HG02678 (cell line): ENCODE data around the gene RAB19.

Experiments
- ATAC-seq: cut with Tn5 transposase; IDR thresholded peaks from one replicate; pipeline ENCODE4 v1.9.1; 2021; ENCODE audit warnings: mild to moderate bottlenecking, moderate library complexity; ENCODE audit not compliant: unreplicated experiment

RAB19 gene, protein sequence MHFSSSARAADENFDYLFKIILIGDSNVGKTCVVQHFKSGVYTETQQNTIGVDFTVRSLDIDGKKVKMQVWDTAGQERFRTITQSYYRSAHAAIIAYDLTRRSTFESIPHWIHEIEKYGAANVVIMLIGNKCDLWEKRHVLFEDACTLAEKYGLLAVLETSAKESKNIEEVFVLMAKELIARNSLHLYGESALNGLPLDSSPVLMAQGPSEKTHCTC

DNA sequence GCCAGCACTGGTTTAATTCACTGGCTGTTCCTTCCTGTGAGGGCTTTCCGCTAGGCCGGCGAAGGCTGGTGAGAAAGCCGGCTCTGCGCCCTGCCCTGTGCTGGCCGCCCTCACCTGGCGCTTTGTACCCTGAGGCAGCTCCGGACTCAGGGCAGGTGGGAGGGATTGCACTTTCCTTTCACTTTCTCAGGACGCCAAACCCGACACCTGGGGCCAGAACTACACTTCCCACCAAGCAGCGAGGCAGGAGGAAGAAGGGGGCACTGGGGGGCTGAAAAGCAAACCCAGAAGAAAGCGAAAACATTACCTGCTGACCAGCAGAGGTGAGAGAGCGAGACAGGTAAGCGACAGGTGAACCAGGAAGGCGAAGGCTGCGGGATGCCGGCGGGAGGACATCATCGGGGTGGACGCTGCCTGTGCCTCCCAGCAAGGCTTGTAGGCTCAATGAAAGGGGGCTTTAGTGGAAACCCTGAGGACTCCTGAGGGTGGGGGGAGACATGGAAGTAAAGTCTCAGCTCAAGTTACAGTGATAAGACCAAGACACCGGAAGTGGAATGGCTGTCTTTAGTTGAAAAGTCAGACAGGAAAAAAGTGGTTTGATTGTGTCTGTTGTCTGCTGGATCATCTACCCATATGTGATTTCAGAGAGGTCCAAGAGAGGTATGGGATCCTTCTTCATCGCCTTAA lies at the start of gene RAB19:
RAB19 (plus strand) TSS at position 181 of the 687 bp plus-strand sequence. CDS start 3,589 bp downstream, outside the sequence.
- no peak for ATAC-seq

DNA sequence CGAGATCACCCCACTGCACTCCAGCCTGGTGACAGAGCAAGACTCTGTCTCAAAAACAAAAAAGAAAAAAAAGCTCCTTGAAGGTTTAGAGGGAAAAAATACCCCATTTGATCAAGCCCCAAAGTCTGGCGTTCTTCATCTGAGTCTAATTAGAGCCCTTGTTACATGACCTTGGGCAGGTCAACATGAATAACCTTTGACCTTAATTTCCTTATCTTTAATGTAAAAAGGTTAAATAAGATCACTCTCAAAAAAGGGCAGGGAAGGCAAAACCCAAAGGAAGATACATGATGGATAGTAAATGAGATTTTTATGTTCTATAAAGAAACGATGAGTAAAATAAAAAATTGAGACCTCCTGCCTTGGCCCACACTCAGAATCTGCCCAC lies 45.8 kb upstream of the RAB19 start:
- no peak for ATAC-seq

DNA sequence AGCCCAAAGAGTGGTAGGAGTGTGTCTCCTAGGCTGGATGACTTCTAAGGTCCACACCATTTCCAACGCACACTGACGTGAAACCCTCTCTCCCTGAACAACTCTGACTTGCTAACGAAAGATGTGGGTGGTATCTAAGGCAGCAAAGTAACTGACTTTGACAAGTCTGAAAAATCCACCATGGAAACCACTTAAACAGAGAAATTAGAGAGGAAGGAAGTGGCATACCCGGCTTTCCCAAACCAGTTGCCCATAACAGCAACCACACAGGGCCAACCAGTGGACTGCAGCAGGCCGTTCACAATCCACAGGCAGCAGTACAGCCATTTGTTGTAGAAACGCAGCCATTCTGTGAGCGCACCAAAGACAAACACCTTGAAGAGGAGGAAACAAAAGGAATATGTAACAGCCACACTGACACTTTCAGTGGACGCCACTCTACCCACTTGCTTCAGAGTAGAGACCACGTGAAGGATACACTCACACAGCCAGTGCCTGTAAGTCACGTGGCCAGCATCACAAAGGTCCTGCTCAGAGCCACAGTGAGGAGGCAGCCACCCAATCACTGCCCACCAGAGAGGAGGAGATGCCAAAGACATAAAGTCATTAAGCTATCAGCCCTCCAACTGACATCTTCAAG lies 45.3 kb upstream of the RAB19 start:
- ATAC-seq: no peak

DNA sequence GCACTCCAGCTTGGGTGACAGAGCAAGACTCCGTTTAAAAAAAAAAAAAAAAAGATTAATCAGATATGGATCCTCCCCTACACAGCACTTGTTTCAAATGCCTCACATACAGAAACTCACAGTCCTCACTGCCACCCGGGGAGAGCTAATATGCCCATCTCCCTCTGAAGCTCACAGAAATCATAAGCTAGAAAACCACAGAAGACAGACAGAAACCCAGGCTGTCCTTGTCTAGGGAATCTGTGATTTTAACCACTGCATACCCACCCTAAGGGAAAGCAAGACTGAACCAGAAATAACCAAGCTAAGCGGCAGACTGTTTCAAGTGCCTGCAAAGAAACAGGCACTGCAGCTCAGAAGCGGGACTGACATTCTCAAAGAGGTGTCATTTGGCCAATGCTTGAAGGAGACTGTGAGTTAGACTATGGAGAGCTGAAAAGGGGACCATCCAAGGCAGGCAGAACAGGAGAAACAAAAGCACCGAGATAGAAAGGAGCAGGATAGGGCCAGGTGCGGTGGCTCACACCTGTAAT lies 43.1 kb upstream of the RAB19 start:
- ATAC-seq: no peak

DNA sequence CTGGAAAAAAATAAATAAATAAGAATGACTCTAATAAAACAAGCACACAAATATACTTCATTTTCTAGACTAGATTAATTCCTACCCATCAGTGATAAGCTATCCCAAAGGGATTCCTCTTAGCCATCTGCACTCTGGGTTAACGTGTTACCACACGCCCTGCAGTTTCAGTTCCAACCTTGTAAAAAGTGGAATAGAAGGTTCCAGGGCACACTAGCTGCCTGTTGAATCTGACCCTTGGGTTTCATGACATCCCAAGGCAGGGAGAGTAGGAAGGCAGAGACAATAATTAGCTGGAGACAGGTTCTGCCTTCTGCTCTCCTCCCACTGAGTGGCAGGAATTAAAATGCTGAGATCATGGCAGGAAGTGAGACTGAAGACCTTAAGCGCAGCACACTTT lies 39.0 kb upstream of the RAB19 start:
- no peak for ATAC-seq

DNA sequence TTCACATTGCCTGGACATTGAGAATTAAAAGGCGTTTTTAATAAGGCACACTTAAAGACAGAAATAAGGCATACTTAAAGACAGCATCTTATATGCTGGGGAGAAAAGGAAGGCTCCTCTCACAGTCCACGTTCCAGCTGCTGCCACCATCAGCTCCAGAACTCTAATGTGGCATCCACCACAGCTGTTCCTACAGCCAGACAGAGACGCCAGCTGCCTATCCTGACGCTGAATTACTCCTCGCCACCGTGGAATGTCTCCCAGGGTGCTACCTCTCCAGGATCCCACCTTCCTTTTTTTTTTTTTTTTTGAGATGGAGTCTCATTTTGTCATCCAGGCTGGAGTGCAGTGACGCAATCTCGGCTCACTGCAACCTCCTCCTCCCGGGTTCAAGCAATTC lies 36.3 kb upstream of the RAB19 start:
- no peak for ATAC-seq

DNA sequence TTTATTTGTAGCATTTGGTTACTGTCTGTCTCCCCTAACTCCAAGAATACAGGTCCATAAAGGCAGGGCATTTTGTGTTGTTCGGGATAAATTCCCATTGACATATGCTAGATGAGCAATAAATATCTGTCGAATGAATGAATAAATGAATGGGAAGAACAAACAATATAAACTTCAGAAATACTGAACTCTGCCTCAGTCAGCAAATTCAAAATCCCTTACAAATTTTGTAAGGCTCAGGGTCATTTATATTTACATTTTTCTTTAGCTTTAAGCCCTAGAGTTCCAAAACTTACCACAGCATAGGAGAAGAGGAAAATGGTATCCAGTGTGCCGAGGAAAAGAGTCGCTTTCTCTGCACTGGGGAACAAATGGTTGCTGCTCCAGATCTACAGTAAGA lies 34.6 kb upstream of the RAB19 start:
- no peak for ATAC-seq

DNA sequence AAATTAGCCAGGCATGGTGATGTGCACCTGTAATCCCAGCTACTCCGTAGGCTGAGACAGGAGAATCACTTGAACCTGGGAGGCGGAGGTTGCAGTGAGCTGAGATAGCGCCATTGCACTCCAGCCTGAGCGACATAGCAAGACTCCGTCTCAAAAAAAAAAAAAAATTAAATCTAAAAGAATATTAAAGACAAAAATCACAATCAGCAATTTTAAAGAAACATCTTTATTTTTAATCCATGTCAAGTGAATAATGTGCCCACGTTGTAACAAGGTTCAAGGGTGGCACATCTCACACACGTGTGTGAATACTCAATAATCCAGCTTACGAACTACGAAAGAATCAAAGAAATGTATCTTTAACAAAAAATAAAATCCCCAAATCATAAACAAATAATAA lies 28.5 kb upstream of the RAB19 start:
- ATAC-seq: no peak

DNA sequence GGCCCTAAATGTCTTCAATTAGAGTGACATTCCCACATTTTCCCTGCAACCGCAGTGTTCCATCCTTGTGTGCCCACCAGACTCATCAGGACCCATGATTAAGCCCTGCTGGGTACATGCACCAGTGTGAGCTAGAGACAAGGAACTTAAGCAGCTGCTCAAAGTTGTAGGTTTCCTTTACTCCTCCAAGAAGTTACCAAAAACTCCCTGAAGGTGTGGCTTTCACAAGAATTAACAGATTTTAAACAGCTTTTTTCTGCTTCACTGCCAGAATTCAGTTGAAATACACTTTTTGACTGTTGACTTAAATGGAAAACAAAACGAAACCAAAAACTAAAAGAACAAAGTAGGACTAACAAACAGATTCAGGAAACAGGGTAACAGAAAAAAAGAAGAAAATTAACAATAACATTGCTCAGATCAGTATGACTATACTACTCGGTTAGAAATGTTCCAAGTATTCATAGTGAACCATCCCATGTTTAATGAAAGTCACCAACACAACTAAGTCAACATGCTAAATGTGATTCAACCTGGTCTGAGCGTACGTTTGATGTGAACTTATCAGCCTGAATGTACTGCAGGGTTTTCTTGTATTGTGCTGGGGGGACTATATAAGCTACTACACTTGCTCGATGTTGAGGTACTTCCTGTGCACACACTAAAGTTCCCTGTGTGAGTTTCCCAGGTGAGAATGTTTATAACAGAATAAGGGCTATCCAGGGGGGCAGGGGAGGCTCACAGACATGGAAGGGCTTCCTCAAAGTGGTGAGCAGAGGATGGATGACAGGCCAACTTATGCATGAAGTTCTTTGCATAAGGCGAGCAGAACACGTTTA lies 27.7 kb upstream of the RAB19 start:
- ATAC-seq: no peak

DNA sequence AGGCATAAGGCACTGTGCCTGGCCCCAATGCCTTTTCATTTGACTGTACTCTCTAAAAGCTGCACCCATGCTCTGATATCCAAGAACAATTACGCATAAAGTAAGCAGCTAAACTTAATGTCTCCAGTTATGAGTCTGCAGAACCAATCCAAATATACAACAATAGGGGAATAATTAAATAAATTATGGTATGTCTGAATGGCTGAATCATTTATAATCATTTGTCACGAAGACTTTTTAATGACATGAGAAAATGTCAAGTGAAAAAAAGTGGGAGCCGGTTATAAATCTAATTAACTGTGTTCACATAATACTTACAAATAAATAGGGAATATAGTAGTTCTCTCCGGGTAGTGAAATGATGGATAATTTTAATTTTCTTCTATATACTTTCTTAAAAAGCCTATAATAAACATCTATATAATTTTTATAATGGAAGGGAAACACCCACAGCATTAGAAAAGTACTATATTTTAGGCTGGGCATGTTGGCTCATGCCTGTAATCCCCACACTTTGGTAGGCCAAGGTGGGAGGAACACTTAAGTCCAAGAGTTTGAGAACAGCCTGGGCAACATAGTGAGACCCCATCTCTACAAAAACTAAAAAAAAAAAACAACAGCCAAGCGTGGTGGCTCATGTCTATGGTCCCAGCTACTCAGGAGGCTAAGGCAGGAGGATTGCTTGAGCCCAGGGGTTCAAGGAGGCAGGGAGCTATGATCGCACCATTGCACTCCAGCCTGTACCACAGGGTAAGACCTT lies 19.7 kb upstream of the RAB19 start:
- ATAC-seq: no peak

DNA sequence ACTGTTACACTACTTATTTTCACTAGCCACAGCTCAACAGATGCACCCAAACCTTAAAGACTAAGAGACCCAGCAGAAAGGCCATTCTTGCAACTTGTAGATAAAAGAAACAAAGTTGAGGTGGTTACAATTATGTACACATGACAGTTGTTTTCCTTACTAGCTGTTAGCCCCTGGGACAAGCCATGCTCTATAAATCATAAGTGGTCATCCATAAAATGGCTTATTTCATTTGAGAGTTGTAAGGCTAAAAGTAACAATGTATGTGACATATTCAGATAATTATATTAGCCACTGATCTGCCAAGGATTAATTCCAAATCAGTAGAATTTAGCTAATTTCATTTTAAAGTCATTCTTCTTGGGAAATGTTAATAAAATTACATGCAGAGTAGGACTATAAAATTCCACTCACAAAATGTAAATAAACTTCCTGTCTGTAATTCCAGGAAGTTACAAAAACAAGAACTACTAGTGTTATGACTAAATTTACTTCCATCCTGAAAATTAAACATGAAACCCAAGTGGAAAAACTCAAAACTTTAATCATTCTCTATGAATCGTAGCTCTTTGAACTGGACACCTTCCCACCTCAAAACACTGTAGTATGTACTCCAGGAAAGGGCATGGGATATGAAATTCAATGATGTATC lies 18.8 kb upstream of the RAB19 start:
- no peak for ATAC-seq

DNA sequence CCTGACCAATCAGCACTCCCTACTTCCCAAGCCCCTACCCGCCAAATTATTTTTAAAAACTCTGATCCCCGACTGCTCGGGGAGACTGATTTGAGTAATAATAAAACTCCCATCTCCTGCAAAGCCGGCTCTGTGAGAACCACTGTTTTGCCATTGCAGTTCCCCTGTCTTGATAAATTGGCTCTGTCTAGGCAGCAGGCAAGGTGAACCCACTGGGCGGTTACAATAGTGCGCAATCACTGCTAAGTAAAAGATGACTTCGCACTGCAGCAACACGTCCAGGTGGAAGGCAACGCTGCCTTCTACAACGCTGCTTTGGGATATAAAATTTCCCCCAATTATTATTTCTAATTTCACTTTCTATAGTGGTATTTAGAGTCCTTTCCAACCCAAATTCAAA lies 14.4 kb upstream of the RAB19 start:
- no peak for ATAC-seq

DNA sequence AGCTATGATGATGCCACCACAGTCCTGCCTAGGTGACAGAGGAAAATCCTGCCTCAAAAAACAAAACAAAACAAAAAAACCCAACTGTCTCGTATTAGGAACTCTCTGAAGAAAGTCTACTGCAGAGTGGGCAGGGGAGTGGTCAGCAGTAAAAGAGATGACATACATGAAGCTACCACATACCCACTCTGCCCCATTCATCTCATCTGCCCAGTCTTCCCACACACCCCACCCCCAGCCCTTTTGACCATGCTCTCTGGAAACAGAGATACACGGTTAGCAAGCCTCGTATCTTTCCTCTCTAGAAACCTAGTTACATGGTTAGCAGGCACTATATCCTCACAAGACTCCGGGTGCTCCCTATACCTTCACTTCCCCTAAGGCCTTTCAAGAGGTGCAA lies 13.8 kb upstream of the RAB19 start:
- no peak for ATAC-seq

DNA sequence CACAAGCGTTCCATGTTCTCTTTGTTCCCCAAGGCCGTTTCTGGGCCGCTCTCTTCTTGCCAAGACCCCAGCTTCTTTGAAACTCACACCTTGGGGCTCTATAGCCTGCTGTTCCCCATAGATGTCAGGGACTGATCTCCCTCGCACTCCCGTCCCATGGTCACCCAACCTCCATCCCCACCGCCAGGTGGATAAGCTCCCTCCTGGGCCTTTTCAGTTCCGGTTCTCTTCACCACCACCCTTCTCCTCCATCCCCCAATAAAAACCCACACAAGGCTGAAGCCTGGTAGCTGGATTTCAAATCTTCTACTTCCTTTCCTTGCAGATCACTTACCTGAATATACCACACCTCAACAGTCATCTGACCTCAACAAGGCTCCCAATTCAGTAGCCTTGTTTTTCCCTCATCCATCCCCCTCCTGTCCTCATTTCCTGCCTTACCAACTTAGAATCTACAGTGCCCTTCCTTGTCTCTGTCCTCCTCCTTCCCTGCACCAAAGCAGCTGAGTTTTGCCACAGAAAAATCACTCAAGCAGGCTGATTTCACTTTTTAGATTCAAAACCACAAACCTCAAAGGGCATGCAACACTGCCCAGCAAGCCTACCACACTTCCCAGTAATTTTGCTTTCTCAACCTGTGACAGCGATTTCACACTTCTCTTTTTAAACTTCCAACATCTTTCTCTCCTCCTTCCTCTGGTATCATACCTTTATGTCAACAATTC lies 13.2 kb upstream of the RAB19 start:
- ATAC-seq: peak; percentile 79

DNA sequence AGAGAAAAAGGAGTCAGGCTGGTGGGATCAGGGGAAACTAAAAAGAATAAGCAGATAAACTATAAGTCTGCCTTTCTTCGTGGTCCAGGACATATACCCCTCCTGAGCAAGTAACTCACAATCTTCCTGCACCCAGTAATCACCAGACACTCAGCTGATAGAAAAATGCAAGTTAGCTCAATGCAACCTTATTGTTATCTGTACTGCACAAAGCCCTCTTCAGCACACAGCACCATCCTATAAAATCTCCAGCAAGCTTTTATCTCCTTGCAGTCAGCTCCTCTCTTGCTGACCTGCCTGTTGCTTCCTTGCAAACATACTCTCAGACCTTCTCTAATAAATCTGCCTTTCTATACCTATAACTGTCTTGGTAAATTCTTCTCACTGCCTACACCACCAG lies 12.2 kb upstream of the RAB19 start:
- ATAC-seq: no peak

DNA sequence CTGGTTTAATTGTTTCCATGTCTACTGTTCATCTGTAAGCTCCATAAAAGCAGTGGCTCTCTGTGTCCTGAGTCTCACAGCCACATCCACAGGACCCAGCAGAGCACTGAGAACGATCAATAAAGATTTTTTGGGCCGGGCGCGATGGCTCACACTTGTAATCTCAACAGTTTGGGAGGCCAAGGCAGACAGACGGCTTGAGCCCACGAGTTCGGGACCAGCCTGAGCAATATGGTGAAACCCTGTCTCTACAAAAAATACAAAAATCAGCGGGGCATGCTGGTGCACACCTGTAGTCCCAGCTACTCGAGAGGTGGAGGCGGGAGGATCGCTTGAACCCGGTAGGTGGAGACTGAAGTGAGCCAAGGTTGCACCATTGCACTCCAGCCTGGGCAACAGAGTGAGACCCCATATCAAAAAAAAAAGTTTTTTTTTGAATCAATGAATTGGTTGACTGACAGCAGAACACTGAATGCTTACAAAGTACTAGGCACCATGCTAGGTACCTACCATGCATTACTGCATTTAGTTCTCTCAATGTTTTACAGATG lies 10.0 kb upstream of the RAB19 start:
- ATAC-seq: no peak

DNA sequence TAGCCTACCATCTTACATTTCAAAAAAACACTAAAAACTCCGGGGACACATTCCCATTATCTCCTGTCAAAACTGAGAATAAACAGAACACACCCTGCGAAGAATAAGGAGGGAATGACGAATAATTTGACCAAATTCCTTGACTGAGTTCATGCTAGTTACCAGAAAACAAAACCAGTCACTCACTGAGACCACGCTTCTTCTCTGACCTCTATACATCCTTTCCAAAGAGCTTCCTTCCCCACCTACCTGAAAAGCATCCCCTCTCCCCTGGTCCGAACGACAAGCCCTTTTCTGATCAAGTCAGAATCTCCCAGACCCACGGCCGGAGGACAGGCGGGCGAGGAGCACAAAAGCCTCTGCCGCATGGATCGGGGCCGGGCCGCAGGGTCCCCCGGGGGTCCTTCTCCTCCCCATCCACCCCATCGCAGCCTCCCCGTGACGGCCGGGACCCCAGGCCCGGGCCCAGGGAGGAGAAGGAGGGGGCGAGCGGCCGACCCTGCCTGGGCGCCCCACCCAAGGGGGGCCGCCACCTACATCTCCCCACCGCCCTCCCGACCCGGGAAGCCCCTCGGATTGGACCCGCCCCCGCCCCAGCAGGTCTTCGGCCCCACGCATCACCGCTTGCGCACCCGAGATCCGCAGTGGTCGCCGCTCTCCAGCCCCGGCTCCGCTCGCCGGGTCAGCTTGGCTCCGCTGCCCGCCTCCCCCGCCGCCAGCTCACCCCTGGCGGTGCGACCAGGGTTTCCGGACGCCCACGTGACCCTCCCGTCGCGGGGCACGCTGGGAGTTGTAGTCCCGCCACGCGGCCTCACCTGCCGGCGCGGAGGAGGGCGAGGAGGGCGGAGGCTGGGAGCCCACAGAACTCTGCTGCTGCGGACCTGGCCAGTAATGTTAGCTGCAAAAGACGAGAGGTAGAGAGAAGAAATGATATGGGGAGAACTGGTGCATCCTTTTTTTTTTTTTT lies 5.8 kb upstream of the RAB19 start, which contains the start of gene SLC37A3:
SLC37A3 (minus strand) TSS at position 747 of the 967 bp plus-strand sequence. CDS start 16,004 bp downstream, outside the sequence.
- peak; percentile 98 for ATAC-seq

DNA sequence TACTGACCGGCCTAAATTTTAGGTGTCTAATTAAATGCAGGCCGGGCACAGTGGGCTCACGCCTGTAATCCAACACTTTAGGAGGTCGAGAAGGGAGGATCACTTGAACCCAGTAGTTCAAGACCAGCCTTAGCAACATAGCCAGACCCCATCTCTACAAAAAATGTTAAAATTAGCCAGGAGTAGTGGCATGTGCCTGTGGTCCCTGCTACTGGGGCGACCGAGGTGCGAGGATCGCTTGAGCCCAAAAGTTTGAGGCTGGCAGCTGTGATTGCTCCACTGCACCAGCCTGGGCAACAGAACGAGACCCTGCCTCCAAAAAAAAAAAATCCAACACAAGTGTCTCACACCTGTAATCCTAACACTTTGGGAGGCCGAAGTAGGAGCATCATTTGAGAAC lies 5.0 kb upstream of the RAB19 start:
- ATAC-seq: no peak
